GM21576 (cell line): ENCODE data around the gene C1orf167.

ENCODE experiments used
- ATAC-seq: cut with Tn5 transposase; IDR thresholded peaks from one replicate; pipeline ENCODE4 v1.9.1; 2021; ENCODE audit warnings: mild to moderate bottlenecking, moderate library complexity; ENCODE audit not compliant: unreplicated experiment

C1orf167 gene

GRCh38 chr1:11828511-11828910 is 66.5 kb downstream of the C1orf167 start:
- ATAC-seq = no peak

GRCh38 chr1:11831945-11832725 is 70.1 kb downstream of the C1orf167 start:
- no peak for ATAC-seq

DNA sequence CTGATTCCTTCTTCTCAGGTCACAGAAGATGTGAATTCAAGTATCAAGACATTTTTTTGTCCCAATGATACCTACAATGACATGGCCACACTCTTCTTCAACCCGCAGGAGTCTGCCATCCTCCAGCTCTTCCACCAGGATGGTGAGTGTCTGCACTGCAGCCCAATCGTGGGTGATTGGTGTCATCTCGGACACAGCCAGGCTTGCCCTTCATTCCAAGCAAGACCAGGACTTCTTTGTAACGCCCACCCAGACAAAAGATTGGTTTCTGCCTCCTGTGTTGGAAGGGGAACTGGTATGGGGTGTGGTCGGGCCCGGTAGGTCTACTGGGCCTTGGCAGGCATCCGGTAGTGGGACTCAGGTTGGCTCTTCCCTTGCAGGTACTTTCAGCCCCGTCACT is 71.5 kb downstream of the C1orf167 start:
- ATAC-seq = no peak

DNA sequence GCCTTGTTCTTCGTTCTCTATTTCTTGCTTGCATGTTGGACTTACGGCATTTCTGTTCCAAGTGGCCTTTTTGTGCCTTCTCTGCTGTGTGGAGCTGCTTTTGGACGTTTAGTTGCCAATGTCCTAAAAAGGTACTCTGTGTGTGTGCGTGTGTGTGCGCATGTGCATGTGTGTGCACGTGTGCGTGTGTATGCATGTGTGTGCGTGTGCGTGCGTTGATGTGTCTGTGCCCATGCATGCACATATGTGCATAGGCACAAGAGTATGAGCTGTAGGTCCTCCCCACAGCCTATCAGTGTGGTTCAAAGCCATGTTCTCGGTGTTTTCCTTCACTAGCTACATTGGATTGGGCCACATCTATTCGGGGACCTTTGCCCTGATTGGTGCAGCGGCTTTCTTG is 71.9 kb downstream of the C1orf167 start:
- ATAC-seq = no peak

GRCh38 chr1:11835441-11836225 is 73.6 kb downstream of the C1orf167 start:
- ATAC-seq = no peak

GRCh38 chr1:11836955-11837766 is 75.2 kb downstream of the C1orf167 start:
- no peak for ATAC-seq

DNA sequence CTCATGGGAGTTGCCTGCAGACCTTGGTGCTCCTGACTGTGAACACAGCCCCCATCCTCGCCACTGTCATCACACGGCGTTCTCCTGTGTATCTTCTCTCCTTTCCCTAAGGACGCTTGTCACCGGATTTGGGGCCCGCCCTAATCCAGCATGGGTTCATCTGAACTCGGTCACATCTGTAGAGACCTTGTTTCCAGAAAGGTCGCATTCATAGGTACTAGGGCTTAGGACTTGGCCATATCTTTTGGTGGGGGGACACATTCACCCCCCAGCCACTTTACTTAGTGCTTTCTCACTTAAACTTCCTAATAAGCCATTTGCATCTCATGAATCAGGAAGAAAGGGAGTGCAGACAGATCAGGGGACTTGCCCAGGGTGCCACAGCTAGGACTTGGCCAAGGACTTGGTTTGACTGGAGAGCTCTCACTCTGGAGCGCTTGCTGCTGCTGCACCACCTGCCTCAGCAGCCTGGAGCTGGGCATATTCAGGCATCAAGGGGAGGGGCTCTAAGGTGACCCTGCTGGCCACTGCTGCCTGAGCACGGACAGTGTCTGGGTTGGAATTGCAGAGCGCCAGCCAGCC is 75.9 kb downstream of the C1orf167 start:
- no peak for ATAC-seq

- ATAC-seq = no peak
These were observed 76.6 kb downstream of the C1orf167 start for GRCh38 chr1:11838349-11839272.
